Spleen (tissue), 11 donors: ENCODE measurements around the gene ERO1B. TPM values are rescaled to one million over a fixed set of nuclear protein-coding genes. Genes with fewer than 3 reads are reported as not detected.

Experiments used
- DNase-seq: peaks from one replicate; pipeline ENCODE4 v3.0.0-alpha.2; 2020
- H3K27ac ChIP-seq, 8 donors: fragments of 200-600 bp; sonication (generic) in 7 of 8; 1 replicate in 4 of 8; 2 replicates in 4 of 8; pipeline versions ENCODE4 v1.5.0 to v1.8.0; 2016 to 2021; ENCODE audit warnings: inconsistent platforms in 4 of 8, mild to moderate bottlenecking in 4 of 8, moderate library complexity in 1 of 8
- H3K27me3 ChIP-seq, 7 donors: fragments of 200-600 bp; sonication (generic) in 6 of 7; replicated peaks in 1 of 7; 1 replicate in 4 of 7; 2 replicates in 3 of 7; pipeline versions ENCODE4 v1.5.0 to v1.8.0; 2016 to 2021; ENCODE audit warnings: inconsistent platforms in 3 of 7, mild to moderate bottlenecking in 1 of 7
- H3K36me3 ChIP-seq, 6 donors: fragments of 200-600 bp; sonication (generic) in 5 of 6; 1 replicate in 4 of 6; 2 replicates in 2 of 6; pipeline versions ENCODE4 v1.5.0 to v1.8.0; 2016 to 2021; ENCODE audit warnings: inconsistent platforms in 2 of 6
- H3K4me1 ChIP-seq, 6 donors: fragments of 200-600 bp; sonication (generic) in 5 of 6; 1 replicate in 3 of 6; 2 replicates in 3 of 6; pipeline versions ENCODE4 v1.5.0 to v1.8.0; 2016 to 2021; ENCODE audit warnings: inconsistent platforms in 3 of 6
- H3K4me3 ChIP-seq, 8 donors: fragments of 200-600 bp; sonication (generic) in 7 of 8; 1 replicate in 4 of 8; 2 replicates in 4 of 8; pipeline versions ENCODE4 v1.5.0 to v1.8.0; 2016 to 2021; ENCODE audit warnings: inconsistent platforms in 4 of 8, mild to moderate bottlenecking in 4 of 8, moderate library complexity in 2 of 8
- H3K9me3 ChIP-seq, 8 donors: fragments of 200-600 bp; sonication (generic) in 7 of 8; 1 replicate in 4 of 8; 2 replicates in 4 of 8; pipeline versions ENCODE4 v1.5.0 to v1.8.0; 2016 to 2021; ENCODE audit warnings: inconsistent platforms in 4 of 8
- POLR2A ChIP-seq, 3 donors: fragments of 450-650 bp; IDR thresholded peaks; one replicate each; pipeline ENCODE4 v1.5.1; 2017; ENCODE audit warnings: antibody characterized with exemption in 3 of 3, mild to moderate bottlenecking in 1 of 3
- POLR2AphosphoS5 ChIP-seq, 3 donors: sonication (generic); formaldehyde crosslinking; IDR thresholded peaks; one replicate each; pipeline ENCODE4 v1.5.1; 2017; ENCODE audit warnings: antibody characterized with exemption in 3 of 3
- WGBS, 5 donors: extraction: QIAGEN DNeasy Blood & Tissue Kit in 3 of 5; methylation state at CpG; one replicate each; pipeline versions ENCODE4 v1.1.5 to v1.1.7; 2013 to 2018; 5-methylcytosine and 5-hydroxymethylcytosine counted together
- intact Hi-C: fragments of 100-400 bp; cut with DNase I; formaldehyde crosslinking; loops from one replicate; pipeline ENCODE4 v1.15.0; 2023; ENCODE audit warnings: low total_unique reads
- polyA plus RNA-seq, 3 donors: library from polyadenylated mRNA; stranded (reverse); fragments of 200-250 nt; gene quantifications; one replicate each; pipeline ENCODE4 v1.2.1, GENCODE V29; 2013
- total RNA-seq, 7 donors: library from RNA; depleted of rRNA in 3 of 7; stranded (reverse); fragments of >200 nt in 3 of 7; fragmentation: NEBNext Ultra II Directional in 4 of 7; extraction: Animal tissue kit (Norgen Biotek cat#: 25700) in 4 of 7; gene quantifications; one replicate each; pipeline versions ENCODE4 v1.1.0 to v1.2.1, GENCODE V29; 2016 to 2021
- TF ChIP-seq, protein P1 (sequence below), 11 experiments: fragments of 200-600 bp in 7 of 11; fragments of 450-650 bp in 4 of 11; sonication (generic) in 4 of 11; IDR thresholded peaks in 8 of 11; conservative IDR thresholded peaks in 3 of 11; 1 replicate in 7 of 11; 2 replicates in 4 of 11; pipeline versions ENCODE4 v1.4.0 to v1.8.0; 2016 to 2021; ENCODE audit warnings: antibody characterized with exemption in 11 of 11, inconsistent platforms in 4 of 11, mild to moderate bottlenecking in 1 of 11
- donor health status: healthy with polysubstance abuse.
- donor health status: DM: no; HTN: no; CAD: no; lungs with moderate emphysema.
- donor health status: DM: no; HTN: no; CAD: no.
- donor health status: Bipolar disorder and iron deficiency.
- donor health status: healthy.
- donor health status: DM: no; HTN: no; CAD: no.
- donor health status: DM: yes; HTN: yes; CAD: no.

Gene ERO1B
- total and polyA plus RNA-seq, 10 donors, result 3.9 to 29.4 (median 16.4) TPM

DNA sequence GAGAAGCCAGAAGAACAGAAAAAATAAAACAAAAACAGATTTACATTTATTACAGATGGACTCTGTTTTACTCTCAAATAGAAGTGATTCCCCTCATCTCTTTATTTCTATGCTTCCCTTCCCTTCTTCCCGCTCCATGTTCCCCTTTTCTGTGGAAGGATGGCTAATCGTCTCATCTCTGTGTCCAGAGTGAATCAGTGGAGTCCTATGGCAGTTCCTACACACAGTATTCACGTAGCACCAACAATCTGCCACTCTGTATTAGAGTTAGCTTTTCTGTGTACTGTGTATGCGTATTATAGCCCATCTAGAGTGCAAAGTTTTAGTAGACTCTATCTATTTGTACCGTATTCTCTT is 6.8 kb upstream of the ERO1B start:
- Histone ChIP-seq H3K9me3 (no peaks in the 10 kb centered on the region), H3K27me3 (no peaks in the 10 kb centered on the region), H3K27ac (no peak overlapping the region), H3K4me3 (no peak overlapping the region), H3K4me1 (peaks cover 0 to 18% (median 15%) of the 10 kb centered on the region in 6 donors), H3K36me3 (no peaks in the 10 kb centered on the region)
- WGBS, 5 donors, result 88 to 95% (median 89%) methylated on average over 5 of the region's 5 CpGs
- DNase-seq, result no peak
- intact Hi-C loops, result loop anchor here (10.0 kb wide), 1 partner anchor 144 kb away; the partner anchor contains the start of gene GPR137B
- TF ChIP-seq POLR2AphosphoS5 (IDR thresholded peaks at IDR 0.05) (no peak), POLR2A (IDR thresholded peaks at IDR 0.05) (no peak)

DNA sequence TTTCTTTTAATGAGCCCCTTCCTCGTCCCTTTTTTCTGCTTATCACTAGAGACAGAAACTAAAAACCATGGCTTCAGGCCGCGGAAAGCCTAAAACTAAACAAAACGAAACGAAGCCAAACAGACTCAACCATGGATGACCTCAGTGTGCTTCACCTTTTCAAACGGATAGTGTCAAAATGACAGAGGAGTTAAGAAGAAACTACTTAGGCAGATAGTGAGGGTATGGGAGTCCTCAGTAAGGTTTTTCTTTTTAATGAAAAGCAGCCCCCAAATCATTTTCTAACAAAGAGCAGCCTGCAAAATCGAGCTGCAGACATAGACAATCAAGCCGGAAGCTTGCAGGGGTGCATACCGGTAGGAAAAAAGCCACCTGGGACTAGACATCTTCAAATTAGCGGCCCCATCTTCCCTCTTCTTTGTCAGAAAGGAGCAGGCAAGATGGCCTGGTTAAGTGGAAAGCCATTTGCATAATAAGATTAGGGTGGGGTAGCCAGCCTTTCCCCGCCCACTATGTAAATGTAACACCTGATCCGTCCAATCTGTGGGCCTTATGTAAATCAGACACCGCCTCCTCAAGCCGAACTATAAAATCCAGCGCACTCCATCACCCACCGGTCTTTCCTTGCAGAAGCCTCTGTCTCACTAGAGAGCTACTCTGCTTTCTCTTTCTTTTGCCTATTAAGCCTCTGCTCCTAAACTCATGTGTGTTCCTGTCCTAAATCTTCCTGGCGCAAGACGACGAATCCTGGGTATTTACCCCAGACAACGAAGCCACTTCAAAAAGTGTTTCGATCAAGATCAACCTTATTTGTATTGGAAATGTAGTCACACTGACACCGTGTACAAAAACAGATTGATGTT is 6.2 kb upstream of the ERO1B start:
- no peak for DNase-seq
- Histone ChIP-seq H3K4me1 (peaks cover 0 to 24% (median 16%) of the 10 kb centered on the region in 6 donors), H3K36me3 (no peaks in the 10 kb centered on the region), H3K27ac (no peak overlapping the region), H3K27me3 (no peaks in the 10 kb centered on the region), H3K9me3 (no peaks in the 10 kb centered on the region), H3K4me3 (no peak overlapping the region)
- intact Hi-C loops, result loop anchor here (10.0 kb wide), 1 partner anchor 143 kb away; the partner anchor contains the start of gene GPR137B
- TF ChIP-seq POLR2A (IDR thresholded peaks at IDR 0.05) (no peak), POLR2AphosphoS5 (IDR thresholded peaks at IDR 0.05) (peak in 1 of 3 donors; percentile 26)
- 86 to 90% (median 88%) methylated on average over 22 of the region's 22 CpGs for WGBS, 5 donors

DNA sequence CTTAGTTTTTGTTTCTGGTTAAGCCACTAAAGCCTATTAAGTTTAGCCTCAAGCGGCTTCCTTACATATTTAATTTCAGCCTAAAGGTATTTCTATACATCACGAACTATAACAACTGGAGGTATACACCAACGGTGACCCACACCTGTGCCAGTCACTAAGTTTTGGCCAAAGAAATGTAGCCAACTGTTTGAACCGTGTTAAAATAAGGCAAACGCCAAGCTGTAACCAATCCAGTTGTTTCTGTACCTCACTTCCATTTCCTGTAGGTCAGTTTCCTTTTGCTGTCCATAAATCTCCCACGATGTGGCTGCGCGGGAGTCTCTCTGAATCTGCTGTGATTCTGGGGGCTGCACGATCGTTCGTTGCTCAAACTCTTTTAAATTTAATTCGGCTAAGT is 5.6 kb upstream of the ERO1B start:
- intact Hi-C loops, result loop anchor here (10.0 kb wide), 1 partner anchor 143 kb away; the partner anchor contains the start of gene GPR137B
- WGBS, 5 donors, result 83 to 86% (median 84%) methylated on average over 12 of the region's 12 CpGs

DNA sequence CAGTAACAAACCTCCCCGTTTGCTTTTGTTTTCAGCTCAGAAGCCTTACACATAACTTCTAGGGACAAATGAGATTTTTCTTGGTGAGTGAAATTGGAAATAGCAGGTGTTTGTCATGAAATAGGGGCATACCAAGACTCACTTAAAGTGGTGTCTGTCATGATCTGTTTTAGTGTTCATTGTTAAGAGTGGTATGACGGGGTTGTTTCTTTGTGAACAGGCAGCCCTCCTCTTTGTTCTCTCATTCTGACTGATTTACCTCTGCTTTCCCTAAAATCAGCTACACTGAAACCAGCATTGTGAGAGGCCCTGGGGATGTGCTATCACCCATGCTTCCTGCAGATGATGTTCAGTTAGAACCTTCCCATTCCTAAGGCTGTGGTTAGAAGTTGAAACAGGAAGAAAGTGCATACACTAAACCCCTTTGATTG is 2.5 kb upstream of the ERO1B start:
- no peak for TF ChIP-seq POLR2A (IDR thresholded peaks at IDR 0.05)
- TF ChIP-seq POLR2AphosphoS5 (IDR thresholded peaks at IDR 0.05), result no peak
- TF ChIP-seq, protein P1, sequence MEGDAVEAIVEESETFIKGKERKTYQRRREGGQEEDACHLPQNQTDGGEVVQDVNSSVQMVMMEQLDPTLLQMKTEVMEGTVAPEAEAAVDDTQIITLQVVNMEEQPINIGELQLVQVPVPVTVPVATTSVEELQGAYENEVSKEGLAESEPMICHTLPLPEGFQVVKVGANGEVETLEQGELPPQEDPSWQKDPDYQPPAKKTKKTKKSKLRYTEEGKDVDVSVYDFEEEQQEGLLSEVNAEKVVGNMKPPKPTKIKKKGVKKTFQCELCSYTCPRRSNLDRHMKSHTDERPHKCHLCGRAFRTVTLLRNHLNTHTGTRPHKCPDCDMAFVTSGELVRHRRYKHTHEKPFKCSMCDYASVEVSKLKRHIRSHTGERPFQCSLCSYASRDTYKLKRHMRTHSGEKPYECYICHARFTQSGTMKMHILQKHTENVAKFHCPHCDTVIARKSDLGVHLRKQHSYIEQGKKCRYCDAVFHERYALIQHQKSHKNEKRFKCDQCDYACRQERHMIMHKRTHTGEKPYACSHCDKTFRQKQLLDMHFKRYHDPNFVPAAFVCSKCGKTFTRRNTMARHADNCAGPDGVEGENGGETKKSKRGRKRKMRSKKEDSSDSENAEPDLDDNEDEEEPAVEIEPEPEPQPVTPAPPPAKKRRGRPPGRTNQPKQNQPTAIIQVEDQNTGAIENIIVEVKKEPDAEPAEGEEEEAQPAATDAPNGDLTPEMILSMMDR (IDR thresholded peaks at IDR 0.05 in 8 of 11, conservative IDR thresholded peaks at IDR 0.05 in 3 of 11), result no peak
- DNase-seq, result no peak
- Histone ChIP-seq H3K4me1 (peaks cover 12 to 51% (median 36%) of the 10 kb centered on the region in 6 donors), H3K27ac (peak overlapping the region in 2 of 8 donors; percentile 7 to 45), H3K27me3 (no peaks in the 10 kb centered on the region), H3K9me3 (no peaks in the 10 kb centered on the region), H3K4me3 (no peak overlapping the region), H3K36me3 (no peaks in the 10 kb centered on the region)
- intact Hi-C loops, result loop anchor here (5.0 to 10.0 kb wide), 2 partner anchors 140 to 238 kb away; partner anchors contain the start of genes GPR137B and LGALS8
- WGBS, 5 donors, result 17 to 36% (median 23%) methylated on average over 2 of the region's 2 CpGs

More for the DNA sequence above, 5.6 kb upstream of the ERO1B start:
- H3K27me3 ChIP-seq, result no peaks in the 10 kb centered on the region
- no peak overlapping the region for H3K4me3 ChIP-seq
- peaks cover 4 to 31% (median 22%) of the 10 kb centered on the region in 6 donors for H3K4me1 ChIP-seq
- TF ChIP-seq POLR2AphosphoS5 (IDR thresholded peaks at IDR 0.05), result no peak
- no peak for TF ChIP-seq POLR2A (IDR thresholded peaks at IDR 0.05)
- TF ChIP-seq, protein P1 (IDR thresholded peaks at IDR 0.05 in 8 of 11, conservative IDR thresholded peaks at IDR 0.05 in 3 of 11), result no peak
- DNase-seq, result no peak
- H3K36me3 ChIP-seq, result no peaks in the 10 kb centered on the region
- no peak overlapping the region for H3K27ac ChIP-seq
- H3K9me3 ChIP-seq, result no peaks in the 10 kb centered on the region

DNA sequence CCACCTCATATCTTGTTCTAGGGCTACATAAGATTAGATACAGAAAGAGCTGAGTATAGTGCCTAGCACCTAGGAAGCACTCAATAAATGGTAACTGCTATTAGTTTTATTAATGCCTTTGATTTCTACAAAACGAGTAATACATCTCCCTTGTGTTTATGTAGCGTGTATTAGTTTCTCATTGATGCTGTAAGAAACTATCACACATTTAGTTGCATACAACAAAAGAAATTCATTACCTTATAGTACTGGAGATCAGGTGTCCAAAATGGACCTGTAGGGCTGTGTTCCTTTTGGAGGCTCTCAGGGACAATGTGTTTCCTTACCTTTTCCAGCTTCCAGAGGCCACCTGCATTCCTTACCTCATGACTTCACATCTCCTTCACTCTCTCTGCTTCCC is 961 bp upstream of the ERO1B start:
- Histone ChIP-seq H3K27me3 (no peaks in the 10 kb centered on the region), H3K27ac (peak overlapping the region in 5 of 8 donors; percentile 88 to 93 (median 92)), H3K4me1 (peaks cover 12 to 51% (median 36%) of the 10 kb centered on the region in 6 donors), H3K9me3 (no peaks in the 10 kb centered on the region), H3K36me3 (no peaks in the 10 kb centered on the region), H3K4me3 (peak overlapping the region in 6 of 8 donors; percentile 68 to 96 (median 92))
- intact Hi-C loops, result loop anchor here (5.0 to 10.0 kb wide), 2 partner anchors 138 to 240 kb away; partner anchors contain the start of genes GPR137B and LGALS8
- no peak for TF ChIP-seq POLR2A (IDR thresholded peaks at IDR 0.05)
- 71 to 78% (median 78%) methylated on average over 2 of the region's 2 CpGs for WGBS, 5 donors
- no peak for DNase-seq
